Measurements from ENCODE around the gene DAD1.
"Not testable (repeated sequence)": the region's sequence is repeated elsewhere in the genome, so short reads cannot be mapped to it uniquely, and the experiment has no call there.

The DAD1 gene

DNA sequence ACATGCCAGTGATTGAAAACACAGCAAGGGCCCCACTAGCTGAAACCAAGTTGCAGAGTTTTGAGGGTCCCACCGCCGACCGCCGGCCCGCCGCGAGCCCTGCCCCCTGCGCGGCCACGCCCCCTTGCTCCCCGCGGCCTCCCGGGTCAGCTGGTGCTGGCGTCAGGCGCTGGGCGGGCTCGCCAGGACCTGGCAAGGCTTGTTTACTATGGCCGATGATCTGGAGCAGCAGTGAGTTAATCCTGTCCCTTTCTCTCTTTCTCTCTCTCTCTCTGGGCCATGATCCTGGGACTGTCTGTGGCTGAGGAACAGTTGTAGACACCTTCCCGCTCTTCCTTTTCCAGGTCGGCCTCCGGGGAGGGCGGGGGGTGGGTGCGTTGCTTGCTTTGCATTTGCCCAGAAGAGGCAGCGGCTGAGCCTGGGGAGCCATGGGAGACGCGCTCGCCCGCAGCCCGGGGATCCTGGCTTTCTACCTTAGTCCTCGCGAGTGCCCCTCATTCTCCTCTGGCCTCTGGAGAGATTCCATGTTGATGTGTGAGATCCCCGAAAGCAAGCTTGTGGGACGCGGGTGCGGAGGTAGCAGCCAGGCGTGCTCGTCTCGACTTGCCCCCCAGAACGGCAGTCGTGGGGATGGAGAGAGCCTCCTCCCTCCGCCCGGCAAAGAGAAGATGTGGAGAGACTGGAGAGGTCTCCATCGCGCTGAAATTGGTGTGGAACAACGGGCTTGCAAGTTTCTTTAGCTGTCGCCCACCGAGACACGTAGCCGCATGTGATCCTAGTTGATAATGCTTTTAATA is 9.3 kb upstream of the DAD1 start, which contains the start of gene ABHD4:
Gene ABHD4 (plus strand): TSS at position 202 of the 797 bp plus-strand sequence. CDS start 7 bp downstream, at position 209.
- peak; percentile 56 for DNase-seq

DNA sequence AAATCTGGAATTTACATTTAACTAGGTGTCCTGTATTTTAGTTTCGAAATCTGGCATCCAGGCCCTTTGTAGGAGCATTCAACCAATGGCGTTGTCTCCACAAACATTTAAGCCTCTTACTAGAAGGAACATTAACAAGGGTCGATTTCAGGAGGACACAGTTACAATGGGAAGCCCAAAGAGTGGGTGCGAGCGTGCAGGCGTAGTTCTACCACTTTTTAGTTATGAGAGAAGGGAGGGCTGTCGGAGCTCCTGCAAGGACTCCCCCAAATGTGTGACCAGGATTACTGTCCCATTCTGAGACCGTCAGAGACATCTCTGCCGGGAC is 8.7 kb upstream of the DAD1 start:
- no peak for DNase-seq

DNA sequence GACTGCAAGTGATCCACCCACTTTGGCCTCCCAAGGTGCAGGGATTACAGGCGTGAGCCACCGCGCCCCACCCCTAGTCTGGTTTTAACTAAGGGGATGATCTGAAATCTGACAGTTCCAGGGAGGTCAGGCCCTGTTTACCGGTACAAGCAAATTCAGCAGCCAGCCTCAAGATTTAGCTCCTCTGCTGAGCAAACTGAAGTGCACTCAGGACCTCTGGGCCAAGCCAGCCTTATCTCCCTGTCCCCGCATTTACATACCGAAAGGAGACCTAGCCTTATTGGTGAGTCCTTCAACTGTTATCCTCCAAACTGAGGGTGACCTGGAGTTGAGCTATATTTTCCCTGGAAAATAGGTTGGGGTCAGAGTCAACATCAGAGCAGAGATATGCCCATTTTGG is 8.2 kb upstream of the DAD1 start:
- no peak for DNase-seq

DNA sequence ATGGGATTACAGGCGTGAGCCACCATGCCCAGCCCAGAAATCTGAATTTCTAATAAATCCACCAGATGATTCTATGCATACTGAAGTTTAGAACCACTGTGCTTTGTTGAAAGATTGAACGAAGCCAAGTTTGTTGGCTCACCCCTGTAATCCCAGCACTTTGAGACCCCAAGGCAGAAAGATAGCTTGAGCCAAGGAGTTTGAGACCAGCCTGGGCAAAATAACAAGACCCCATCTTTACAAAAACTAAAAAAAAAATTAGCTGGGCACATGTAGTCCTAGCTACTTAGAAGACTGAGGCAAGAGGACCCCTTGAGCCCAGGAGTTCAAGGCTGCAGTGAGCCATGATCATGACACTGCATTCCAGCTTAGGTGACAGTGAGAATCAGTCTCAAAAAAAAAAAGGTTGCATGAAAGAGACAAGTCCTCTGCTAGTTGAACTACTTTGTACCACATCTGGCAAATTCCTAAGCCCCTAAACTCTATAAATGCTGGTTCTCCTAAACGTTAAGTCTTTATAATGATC is 7.4 kb upstream of the DAD1 start:
- DNase-seq, result no peak

DNA sequence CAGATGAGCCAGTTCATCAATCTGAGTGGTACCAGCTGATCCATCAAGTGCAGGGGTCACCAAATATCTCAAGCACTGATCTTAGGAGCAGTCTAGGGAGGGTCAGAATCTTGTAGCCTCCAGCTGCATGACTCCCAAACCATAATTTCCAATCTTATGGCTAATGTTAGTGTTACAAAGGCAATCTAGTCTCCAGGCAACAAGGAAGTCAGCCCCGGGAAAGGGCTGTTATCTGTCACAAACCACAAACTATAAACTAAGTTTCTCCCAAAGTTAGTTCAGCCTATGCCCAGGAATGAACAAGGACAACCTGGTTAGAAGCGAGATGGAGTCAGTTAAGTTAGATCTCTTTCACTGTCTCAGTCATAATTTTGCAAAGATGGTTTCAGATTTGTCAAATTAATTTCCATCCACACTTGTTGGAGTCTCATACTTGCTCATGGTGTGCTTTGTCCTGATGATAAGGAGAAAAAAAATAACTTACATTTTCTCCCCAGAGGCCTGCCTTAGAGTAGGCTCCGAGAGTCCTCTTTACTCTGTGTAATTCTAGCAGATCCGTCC is 5.2 kb upstream of the DAD1 start:
- no peak for DNase-seq

DNA sequence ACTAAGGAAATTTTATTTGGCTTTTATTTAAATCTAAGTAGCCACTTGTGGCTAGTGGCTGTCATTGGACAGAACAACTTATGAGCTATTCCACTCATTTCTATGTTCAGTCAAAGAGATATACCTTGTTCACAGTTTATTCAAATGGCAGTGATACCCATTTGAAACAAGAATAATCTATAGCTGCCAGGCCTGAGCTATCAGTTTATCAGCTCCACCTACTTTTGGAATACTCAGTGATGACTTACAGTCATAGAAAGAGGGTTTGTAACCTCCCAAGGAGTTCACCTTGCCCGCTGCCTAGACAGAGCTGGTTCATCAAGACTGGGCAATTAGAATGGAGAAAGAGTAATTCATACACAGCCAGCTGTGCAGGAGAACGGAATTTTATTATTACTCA is 4.6 kb upstream of the DAD1 start:
- DNase-seq, result no peak

DNA sequence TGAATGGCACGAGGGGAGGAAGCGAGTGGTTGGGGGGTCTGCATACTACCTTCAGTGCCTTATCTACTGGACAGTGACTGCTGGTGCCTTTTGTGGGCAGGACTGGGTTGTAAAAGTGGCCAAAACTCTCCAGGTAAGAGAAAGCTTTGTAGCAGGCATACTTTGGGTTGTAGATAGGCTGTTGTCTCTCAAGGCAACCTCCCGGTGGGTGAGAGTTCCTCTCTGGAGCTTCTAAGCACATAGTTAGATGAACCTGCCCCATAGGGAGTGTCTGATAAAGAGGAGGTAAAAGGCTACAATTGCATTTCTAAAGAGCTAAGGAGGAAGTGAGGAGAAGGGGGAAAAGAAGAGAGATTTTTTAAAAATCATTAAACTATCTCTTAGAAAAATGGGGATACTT is 4.2 kb upstream of the DAD1 start:
- no peak for DNase-seq

DNA sequence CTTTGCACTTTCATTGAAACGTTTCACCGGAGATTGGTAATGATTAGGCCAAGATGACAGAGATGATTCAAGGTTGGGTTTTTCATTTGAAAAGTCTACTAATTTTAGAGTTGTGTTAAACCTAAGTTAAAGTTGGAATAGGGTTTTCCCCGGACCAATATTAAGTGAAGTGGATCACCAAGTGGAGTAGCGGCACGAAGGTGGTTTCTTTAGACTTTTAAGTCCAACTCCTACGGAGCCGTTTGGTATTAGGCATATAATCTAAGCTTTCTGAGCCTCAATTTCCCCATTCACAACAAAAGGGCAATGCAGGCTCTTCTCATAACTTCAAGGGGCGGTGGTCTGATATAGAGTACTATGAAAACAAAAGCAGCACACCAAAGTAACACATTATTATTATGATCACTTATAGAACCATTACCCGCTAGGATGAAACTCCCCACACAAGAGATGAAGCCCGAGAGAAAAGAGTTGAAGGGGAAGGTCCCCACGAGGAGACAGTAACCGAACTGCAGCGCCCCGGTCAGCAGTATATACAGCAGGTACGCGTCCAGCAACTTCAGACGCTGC is 413 bp downstream of the DAD1 start:
- no peak for DNase-seq

DNA sequence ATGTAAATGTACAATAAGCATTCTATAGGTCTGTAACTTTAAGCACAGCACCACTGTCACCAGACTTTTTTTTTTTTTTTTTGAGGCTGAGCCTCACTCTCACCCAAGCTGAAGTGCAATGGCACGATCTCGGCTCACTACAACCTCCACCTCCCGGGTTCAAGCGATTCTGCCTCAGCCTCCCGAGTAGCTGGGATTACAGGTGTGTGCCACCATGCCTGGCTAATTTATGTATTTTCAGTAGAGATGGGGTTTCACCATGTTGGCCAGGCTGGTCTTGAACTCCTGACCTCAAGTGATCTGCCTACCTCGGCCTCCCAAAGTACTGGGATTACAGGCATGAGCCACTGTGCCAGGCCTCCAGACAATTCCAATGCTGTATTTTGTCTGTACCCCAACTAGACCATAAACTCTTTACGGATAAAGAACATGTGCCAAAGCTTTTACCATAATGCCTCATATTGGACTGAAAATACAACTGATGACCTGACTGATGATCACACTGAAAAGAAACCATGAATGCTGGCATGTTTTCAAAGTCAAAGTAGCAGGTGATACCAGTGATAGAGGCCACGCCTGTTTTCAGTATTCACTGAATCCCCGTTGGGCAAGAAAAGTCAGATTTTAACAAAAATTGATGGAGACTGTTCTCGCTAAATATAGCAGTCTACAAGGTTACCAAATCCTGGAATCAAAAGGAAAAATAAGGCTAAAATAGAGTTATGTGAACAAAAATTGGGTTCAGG is 1.2 kb downstream of the DAD1 start:
- DNase-seq, result not testable (repeated sequence)

DNA sequence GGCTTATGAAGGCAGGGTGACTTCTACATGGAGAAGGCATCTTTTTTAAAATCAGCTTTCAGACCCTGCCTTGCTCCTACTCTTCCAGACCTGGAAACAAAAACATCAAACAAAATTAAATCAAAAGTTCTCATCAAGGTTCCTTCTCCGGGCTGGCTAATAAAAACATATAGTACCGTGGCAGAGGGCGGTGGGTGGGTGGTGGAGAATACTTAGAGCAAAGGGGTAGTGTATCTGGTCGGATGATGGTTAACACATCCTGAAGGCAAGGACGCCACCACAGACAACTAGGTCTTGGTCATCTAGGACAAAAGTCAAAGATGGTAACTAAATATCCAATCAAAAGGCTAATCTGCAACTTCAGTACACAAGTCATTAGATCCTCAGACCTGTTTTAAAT is 1.8 kb downstream of the DAD1 start:
- no peak for DNase-seq

DNA sequence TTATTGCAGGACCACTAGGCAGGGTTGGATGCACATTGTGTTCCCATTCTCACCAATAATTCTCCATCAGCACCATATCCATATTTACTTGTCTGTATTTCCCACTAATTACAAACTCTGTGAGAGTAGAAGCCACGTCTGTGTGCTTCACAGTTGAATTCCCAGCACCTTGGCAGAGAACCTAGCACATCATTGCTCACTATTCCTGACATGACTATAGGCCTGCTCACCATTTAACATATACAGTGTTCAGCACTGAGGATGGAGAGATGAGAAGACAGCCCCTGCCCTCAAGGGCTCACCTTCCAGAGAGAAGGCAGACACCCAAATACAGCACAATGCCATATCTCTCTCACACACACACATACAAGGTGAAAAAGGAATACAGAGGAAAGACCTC is 5.0 kb downstream of the DAD1 start:
- no peak for DNase-seq

DNA sequence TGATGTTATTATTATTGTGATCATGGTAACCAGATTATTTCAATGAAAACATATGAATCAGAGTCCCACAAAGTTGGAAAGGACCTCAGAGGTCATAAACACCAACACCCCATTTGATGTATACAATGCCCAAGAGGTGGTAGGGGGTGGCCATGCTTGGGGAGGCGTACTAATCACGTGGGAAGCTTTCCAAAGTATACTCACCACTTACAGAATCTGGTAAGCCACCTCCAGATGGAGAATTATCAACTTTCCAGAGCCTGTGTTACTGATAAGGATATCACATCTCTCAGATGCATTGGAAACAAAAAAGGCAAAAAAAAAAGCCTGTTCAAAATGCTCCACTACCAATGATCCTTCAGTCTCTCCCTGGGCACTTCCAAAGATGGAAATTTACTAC is 8.4 kb downstream of the DAD1 start:
- no peak for DNase-seq

DNA sequence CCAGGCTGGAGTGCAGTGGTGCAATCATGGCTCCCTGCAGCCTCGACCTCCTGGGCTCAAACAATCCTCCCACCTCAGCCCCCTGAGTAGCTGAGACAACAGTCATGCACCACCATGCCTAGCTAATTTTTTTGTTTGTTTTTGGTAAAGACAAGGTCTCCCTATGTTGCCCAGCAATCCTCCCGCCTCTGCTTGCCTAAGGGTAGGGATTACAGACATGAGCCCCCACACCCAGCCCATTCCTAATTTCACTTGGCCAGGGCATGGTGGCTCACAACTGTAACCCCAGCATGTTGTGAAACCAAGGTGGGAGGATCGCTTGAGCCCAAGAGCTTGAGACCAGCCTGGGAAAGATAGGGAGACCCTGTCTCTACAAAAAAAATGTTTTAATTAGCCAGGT is 9.1 kb downstream of the DAD1 start:
- no peak for DNase-seq

DNA sequence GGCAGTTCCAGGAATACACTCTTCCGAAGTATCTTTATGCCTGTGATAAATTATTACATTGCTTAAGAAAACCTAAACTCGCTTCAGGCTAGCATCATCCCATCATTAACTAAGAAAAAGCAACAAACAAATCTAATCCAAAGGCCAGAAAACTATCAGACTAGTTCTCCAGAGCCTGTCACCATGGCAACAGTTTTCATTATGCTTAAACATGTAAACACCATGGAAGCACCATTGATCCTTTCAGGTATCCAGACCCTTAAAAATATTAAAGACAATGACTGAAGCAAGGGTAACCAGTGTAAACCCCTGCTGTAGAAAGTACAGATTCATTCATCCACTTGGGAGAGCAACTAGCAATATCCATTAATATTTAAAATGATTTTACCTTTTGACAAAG is 9.8 kb downstream of the DAD1 start:
- DNase-seq, result no peak

DNA sequence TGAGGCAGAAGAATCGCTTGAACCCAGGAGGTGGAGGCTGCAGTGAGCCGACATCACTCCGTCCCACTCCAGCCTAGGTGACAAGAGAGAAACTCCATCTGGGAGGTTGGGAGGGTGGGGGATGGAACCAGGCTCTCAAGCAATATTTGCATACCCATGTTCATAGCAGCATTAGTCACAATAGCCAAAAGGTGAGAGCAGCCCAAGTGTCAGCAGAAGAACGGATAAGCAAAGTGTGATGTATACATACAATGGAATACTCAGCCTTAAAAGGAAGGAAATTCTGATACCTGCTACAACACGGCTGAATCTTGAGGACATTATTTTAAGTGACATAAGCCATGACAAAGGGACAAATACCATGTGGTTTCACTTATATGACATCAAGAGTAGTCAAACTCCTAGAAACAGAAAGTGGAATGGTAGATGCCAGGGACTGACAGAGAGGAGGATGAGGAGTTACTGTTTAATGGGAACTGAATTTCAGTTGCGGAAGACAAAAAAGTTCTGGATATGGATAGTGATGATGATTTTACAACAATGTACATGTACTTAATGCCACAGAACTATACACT is 11.6 kb downstream of the DAD1 start:
- DNase-seq, result no peak

DNA sequence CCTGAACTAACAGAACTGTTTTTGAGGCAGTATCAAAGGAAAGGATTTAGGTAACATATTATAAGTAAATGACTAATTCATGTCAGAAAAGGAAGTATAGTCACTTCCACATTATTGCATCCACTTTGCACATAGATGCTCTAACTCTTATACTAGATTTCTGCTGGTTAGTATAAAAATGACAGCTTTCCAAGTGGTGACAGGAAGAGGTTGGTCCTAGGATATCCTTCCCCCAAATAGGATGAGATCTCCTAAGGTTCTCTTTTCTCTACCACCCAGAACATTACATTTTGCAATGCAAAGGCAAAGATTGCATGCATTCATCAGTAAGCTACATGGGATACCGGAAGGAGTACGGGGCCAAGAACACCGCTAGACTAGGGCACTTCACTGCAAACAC is 15.2 kb downstream of the DAD1 start:
- DNase-seq, result no peak

DNA sequence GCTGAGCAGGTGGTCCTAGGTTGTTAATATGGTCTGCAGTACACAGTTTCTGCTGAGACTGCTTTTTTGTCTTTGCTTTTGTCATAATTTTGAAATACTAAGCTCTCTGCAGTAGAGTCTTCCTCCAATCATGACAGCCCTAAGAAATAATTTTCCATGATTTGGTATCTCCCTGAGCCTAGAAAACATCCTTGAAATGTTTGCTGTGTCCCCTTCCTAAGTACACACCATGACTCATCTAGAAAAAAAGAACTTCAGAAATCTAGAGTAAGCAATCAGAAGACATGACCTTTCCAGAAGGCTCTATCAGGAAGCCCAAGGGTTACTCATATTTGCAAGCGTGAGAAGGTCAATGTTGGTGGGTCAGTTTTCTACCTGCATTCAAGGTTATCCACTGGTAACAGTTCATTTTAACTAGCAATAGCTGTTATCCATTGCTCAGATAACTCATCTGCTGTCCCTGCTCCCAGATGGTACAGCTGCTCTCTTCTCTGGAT is 16.4 kb downstream of the DAD1 start:
- peak; percentile 20 for DNase-seq

DNA sequence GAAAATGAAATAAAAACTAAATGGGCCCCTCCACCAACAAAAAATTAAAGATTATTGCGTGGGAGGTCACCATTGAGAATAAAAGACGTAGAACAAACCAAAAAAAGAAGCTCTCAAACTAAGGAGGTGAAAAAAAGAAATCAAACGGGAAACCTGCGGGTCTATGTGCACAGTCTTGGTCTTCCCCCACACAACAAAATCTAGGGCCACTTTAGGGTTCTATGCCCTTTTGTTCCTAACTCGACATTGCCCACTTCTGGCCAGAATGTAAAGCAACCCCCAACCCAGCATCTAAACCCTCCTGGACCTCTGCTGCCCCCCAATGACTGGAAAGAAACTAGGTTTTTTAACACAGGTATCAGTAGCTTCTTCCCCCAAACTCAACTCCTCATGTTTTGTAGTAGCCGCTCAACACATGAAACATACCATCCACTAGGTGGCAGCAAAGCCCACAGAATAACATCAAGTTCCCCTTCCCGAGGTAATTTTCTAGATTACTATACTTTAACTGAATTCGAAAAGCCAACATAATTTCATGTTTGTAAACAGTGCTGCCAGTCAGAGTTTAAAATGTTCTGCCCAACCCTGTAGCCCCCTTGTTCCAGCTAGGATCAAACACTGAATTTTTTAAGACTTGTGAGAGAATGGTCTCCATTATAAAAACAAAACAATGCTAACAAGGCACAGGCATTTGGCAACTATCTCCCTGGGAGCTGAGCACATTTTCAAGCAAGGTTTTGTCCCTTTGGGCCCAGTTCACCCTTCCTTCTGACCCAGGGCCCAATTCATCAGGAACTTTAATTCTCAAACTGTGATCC is 18.7 kb downstream of the DAD1 start:
- DNase-seq, result peak; percentile 84

DNA sequence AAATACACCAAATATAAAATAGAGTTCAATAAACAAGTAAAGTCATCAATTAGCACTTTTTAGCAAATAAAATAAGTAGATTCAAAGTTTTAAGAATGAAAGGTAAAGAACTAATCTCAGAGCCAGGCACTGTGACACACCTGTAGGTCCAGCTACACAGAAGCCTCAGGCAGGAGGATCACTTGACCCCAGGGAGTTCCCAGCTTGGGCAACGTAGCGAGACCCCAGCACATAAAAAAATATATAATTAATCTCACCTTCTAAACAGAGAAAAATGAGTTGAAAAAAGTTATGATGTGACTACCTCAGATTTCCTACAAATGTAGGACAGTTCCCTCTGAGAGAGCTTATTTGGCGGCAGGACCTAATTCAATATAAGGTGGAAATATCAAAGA is 19.3 kb downstream of the DAD1 start:
- DNase-seq, result no peak

DNA sequence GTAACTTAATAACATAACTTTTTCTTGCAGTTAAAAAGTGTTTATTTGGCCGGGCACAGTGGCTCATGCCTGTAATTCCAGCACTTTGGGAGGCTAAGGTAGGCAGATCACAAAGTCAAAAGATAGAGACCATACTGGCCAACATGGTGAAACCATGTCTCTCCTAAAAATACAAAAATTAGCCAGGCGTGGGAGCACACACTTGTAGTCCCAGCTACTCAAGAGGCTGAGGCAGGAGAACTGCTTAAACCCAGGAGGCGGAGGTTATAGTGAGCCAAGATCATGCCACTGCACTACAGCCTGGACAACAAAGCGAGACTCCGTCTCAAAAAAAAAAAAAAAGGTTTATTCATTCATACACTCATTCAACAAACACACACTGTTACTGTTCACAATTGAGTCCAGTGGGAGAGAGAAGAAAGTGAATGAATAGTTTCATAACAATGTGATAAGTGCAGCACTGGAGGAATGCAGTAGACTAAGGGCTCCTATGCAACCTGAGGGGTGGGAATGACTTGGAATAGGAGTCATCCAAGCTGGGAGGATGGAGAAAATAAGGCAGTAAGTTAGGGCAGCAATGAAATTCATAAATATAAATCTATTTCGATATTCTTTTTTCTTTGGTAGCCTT is 19.8 kb downstream of the DAD1 start:
- peak; percentile 29 for DNase-seq

DNA sequence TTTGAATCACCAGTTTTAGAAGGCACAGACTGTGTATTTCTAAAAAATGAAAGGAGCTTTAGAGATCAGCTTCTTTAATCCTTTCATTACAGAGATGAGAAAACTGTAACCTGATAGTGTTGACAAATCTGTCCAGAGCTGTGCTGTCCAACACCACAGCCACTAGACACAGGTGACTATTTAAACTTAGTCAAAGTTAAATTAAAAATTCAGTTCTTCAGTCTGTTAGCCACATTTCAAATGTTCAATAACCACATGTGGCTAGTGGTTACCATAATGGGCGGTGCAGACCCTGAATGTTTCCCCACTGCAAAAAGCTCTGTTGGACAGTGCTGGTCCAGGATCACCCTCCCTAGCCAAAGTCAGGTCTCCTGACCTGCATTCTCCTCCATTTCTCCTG is 21.6 kb downstream of the DAD1 start:
- DNase-seq, result no peak

DNA sequence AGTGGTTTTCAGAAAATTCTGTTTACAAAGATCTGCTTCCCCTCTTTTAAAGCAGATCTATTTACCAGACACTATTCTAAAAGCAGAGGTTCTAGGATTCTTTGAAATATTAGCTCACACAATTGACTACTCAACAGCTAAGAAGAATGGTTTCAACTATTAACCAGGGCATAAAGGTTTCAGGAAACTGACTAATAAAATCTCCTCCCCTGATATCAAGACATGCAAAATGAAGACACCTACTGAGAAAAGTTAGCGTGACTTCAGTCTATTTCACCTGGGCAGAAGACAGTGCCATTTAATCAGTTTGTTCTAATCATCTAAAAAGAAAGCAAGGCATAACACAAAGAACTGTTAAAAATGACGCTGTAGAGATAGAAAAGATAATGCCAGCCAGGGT is 22.2 kb downstream of the DAD1 start:
- DNase-seq, result no peak
